CD4-positive, CD25-positive, alpha-beta regulatory T cell (primary cell): ENCODE results near the gene PCDHB12. TPM values are rescaled to one million over a fixed set of nuclear protein-coding genes. Genes with fewer than 3 reads are reported as not detected.
"Not testable (repeated sequence)": the region's sequence is repeated elsewhere in the genome, so short reads cannot be mapped to it uniquely, and the experiment has no call there.

ENCODE experiments used
- ATAC-seq, 2 donors: fragments of 150-1000 bp; cut with Tn5 transposase; one replicate each; pipeline ENCODE4 v1.10.0; 2021; ENCODE audit warnings: low read depth in 2 of 2, moderate number of reproducible peaks in 2 of 2, moderate library complexity in 1 of 2
- DNase-seq, 3 donors: peaks; one replicate each; pipeline versions ENCODE4 v3.0.0 to v3.0.0-alpha.2; 2012 to 2022; ENCODE audit warnings: mixed read lengths in 1 of 3
- H3K27ac ChIP-seq: one replicate; pipeline ENCODE4 v1.7.0; 2013; ENCODE audit warnings: mild to moderate bottlenecking, low read length; ENCODE audit not compliant: insufficient read depth, poor library complexity, severe bottlenecking
- H3K27me3 ChIP-seq: one replicate; pipeline ENCODE4 v1.7.0; 2013; ENCODE audit warnings: low read length; ENCODE audit not compliant: control insufficient read depth, insufficient read depth
- H3K36me3 ChIP-seq: one replicate; pipeline ENCODE4 v1.7.0; 2013; ENCODE audit warnings: mild to moderate bottlenecking, low read length, moderate library complexity; ENCODE audit not compliant: control insufficient read depth, insufficient read depth
- H3K4me1 ChIP-seq: 2 replicates; pipeline ENCODE4 v1.7.0; 2013; ENCODE audit warnings: mild to moderate bottlenecking, low read length; ENCODE audit not compliant: insufficient read depth, control insufficient read depth, poor library complexity, severe bottlenecking
- H3K4me3 ChIP-seq: one replicate; pipeline ENCODE4 v1.7.0; 2013; ENCODE audit warnings: low read depth, mild to moderate bottlenecking, low read length, moderate library complexity
- H3K9me3 ChIP-seq, 2 experiments: 1 replicate in 1 of 2; 2 replicates in 1 of 2; pipeline ENCODE4 v1.7.0; 2013; ENCODE audit warnings: low read length in 2 of 2, mild to moderate bottlenecking in 1 of 2, moderate library complexity in 1 of 2; ENCODE audit not compliant: control insufficient read depth in 2 of 2
- H3K27ac Mint-ChIP-seq, 3 donors: one replicate each; pipeline ENCODE4 v1.8.0; 2020 to 2022; ENCODE audit warnings: mild to moderate bottlenecking in 3 of 3, mixed read lengths in 3 of 3, moderate library complexity in 2 of 3
- H3K27me3 Mint-ChIP-seq: one replicate; pipeline ENCODE4 v1.8.0; 2022; ENCODE audit warnings: mild to moderate bottlenecking, mixed read lengths
- H3K36me3 Mint-ChIP-seq: one replicate; pipeline ENCODE4 v1.8.0; 2020; ENCODE audit warnings: mixed read lengths
- H3K4me1 Mint-ChIP-seq, 4 donors: one replicate each; pipeline ENCODE4 v1.8.0; 2020 to 2022; ENCODE audit warnings: mixed read lengths in 4 of 4, mild to moderate bottlenecking in 1 of 4
- H3K4me3 Mint-ChIP-seq, 4 donors: one replicate each; pipeline ENCODE4 v1.8.0; 2020 to 2022; ENCODE audit warnings: mild to moderate bottlenecking in 4 of 4, mixed read lengths in 4 of 4, moderate library complexity in 3 of 4
- H3K9me3 Mint-ChIP-seq, 7 donors: one replicate each; pipeline ENCODE4 v1.8.0; 2020 to 2022; ENCODE audit warnings: mixed read lengths in 7 of 7, mild to moderate bottlenecking in 3 of 7, moderate library complexity in 2 of 7
- polyA plus RNA-seq, 4 donors: library from polyadenylated mRNA; unstranded; fragments of 300-500 nt; fragmentation: Illumina TruSeq; gene quantifications; one replicate each; pipeline ENCODE4 v1.2.3, GENCODE V29; 2021
- total RNA-seq: library from RNA; stranded (reverse); gene quantifications from one replicate; pipeline ENCODE4 v1.2.3, GENCODE V29; 2022

PCDHB12 gene
- total and polyA plus RNA-seq, 5 donors from 2014 or later, result not detected

DNA sequence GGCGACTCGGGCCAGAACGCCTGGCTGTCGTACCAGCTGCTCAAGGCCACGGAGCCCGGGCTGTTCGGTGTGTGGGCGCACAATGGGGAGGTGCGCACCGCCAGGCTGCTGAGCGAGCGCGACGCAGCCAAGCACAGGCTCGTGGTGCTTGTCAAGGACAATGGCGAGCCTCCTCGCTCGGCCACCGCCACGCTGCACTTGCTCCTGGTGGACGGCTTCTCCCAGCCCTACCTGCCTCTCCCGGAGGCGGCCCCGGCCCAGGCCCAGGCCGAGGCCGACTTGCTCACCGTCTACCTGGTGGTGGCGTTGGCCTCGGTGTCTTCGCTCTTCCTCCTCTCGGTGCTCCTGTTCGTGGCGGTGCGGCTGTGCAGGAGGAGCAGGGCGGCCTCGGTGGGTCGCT is 14.2 kb upstream of the PCDHB12 start:
- DNase-seq, H3K4me1 Mint-ChIP-seq, H3K36me3 ChIP-seq, H3K36me3 Mint-ChIP-seq, H3K4me3 Mint-ChIP-seq, H3K4me3 ChIP-seq, H3K4me1 ChIP-seq, H3K27ac Mint-ChIP-seq, H3K27ac ChIP-seq, ATAC-seq, H3K27me3 Mint-ChIP-seq, H3K27me3 ChIP-seq: not testable (repeated sequence)
- H3K9me3 Mint-ChIP-seq, result peaks cover 0 to 45% (median 20%) of the 10 kb centered on the region in 7 donors
- H3K9me3 ChIP-seq, result peaks cover 11 to 18% of the 10 kb centered on the region in 2 experiments

DNA sequence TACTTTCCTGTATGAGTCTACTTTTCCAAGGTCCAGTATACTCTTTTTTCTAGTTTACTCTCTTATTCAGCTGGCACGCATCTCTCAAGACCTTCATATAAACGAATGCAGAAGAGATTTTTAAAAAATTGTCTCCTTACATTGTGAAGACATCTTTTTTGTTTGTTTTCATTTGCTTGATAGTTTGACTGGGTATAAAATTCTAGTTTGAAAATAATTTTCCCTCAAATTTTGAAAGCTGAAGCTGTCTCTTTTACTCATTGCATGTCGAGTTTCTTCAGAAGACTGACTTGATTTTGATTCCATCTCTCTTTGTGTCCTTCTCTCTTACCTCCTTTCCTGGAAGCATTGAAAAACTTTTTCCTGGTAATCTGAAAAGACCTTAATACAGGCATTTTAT is 12.2 kb upstream of the PCDHB12 start:
- Histone ChIP-seq H3K27me3 (peaks cover 5% of the 10 kb centered on the region), H3K36me3 (no peaks in the 10 kb centered on the region), H3K4me1 (no peaks in the 10 kb centered on the region), H3K4me3 (no peak overlapping the region), H3K9me3 (peaks cover 17 to 25% of the 10 kb centered on the region in 2 experiments), H3K27ac (no peak overlapping the region)
- H3K4me3 Mint-ChIP-seq, result no peak overlapping the region
- H3K9me3 Mint-ChIP-seq, result peaks cover 0 to 50% (median 21%) of the 10 kb centered on the region in 7 donors
- H3K27me3 Mint-ChIP-seq, result peaks cover 14% of the 10 kb centered on the region
- ATAC-seq, result no peak
- peaks cover 5% of the 10 kb centered on the region for H3K36me3 Mint-ChIP-seq
- no peak overlapping the region for H3K27ac Mint-ChIP-seq
- peaks cover 0 to 4% (median 0%) of the 10 kb centered on the region in 4 donors for H3K4me1 Mint-ChIP-seq
- DNase-seq, result no peak

DNA sequence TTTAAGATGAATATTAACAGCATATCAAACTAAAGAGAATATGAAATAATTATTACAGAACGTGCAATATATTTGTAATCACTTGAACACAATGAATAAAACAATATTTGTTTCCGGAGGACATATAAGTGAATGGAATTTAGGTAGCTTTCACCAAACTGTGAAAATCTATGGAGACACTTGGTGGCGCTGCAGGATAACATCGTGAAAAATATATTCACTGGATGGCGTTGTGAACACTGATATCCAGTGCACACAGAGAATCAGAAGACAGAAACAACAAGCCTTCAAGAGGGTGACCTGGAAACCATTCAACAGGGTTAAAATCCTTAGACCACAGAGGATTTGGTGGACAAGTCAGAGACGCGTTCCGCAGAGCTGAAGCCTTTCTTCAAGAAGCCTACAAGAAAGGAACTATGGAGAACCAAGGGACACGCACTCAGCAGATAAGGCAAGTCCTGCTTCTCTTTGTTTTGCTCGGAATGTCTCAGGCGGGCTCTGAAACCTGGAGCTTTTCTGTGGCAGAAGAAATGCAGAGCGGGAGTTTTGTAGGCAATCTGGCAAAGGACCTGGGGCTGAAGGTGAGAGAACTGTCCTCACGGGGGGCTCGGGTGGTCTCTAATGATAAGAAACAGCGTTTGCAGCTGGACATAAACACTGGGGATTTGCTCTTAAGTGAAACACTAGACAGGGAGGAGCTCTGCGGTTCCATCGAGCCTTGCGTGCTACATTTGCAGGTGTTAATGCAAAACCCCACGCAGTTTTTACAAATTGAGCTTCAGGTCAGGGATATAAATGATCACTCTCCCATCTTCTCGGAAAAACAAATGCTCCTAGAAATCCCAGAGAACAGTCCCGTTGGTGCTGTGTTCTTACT is 8.9 kb upstream of the PCDHB12 start, which contains the start of gene PCDHB11:
Gene PCDHB11 (plus strand): TSS at position 269 of the 877 bp plus-strand sequence. CDS start 148 bp downstream, at position 417.
- Histone ChIP-seq H3K27me3 (peaks cover 5% of the 10 kb centered on the region), H3K4me1 (no peaks in the 10 kb centered on the region), H3K4me3 (no peak within 1 kb of the TSS), H3K36me3 (no peaks in the 10 kb centered on the region), H3K27ac (no peak within 1 kb of the TSS), H3K9me3 (peaks cover 17 to 25% of the 10 kb centered on the region in 2 experiments)
- DNase-seq (no peak), ATAC-seq (no peak)
- H3K4me3 Mint-ChIP-seq, result no peak within 1 kb of the TSS
- no peak within 1 kb of the TSS for H3K27ac Mint-ChIP-seq
- no peaks in the 10 kb centered on the region for H3K4me1 Mint-ChIP-seq
- no peaks in the 10 kb centered on the region for H3K36me3 Mint-ChIP-seq
- H3K27me3 Mint-ChIP-seq, result peaks cover 10% of the 10 kb centered on the region
- H3K9me3 Mint-ChIP-seq, result peaks cover 0 to 44% (median 16%) of the 10 kb centered on the region in 7 donors

DNA sequence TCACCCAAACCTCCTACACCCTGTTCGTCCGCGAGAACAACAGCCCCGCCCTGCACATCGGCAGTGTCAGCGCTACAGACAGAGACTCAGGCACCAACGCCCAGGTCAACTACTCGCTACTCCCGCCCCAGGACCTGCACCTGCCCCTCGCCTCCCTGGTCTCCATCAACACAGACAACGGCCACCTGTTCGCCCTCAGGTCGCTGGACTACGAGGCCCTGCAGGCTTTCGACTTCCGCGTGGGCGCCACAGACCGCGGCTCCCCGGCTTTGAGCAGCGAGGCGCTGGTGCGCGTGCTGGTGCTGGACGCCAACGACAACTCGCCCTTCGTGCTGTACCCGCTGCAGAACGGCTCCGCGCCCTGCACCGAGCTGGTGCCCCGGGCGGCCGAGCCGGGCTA is 7.4 kb upstream of the PCDHB12 start:
- H3K27me3 Mint-ChIP-seq, DNase-seq, H3K4me3 ChIP-seq, H3K36me3 Mint-ChIP-seq, H3K4me3 Mint-ChIP-seq, H3K4me1 Mint-ChIP-seq, H3K4me1 ChIP-seq, H3K27me3 ChIP-seq, ATAC-seq, H3K27ac ChIP-seq, H3K27ac Mint-ChIP-seq, H3K36me3 ChIP-seq: not testable (repeated sequence)
- peaks cover 0 to 40% (median 15%) of the 10 kb centered on the region in 7 donors for H3K9me3 Mint-ChIP-seq
- peaks cover 17 to 22% of the 10 kb centered on the region in 2 experiments for H3K9me3 ChIP-seq

DNA sequence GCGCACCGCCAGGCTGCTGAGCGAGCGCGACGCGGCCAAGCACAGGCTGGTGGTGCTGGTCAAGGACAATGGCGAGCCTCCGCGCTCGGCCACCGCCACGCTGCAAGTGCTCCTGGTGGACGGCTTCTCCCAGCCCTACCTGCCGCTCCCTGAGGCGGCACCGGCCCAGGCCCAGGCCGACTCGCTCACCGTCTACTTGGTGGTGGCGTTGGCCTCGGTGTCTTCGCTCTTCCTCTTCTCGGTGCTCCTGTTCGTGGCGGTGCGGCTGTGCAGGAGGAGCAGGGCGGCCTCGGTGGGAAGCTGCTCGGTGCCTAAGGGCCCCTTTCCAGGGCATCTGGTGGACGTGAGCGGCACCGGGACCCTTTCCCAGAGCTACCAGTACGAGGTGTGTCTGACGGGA is 6.9 kb upstream of the PCDHB12 start:
- H3K27me3 Mint-ChIP-seq, result peaks cover 14% of the 10 kb centered on the region
- H3K4me3 Mint-ChIP-seq, H3K27ac Mint-ChIP-seq, H3K4me3 ChIP-seq, DNase-seq, H3K4me1 ChIP-seq, H3K4me1 Mint-ChIP-seq, H3K27ac ChIP-seq, H3K36me3 ChIP-seq, H3K27me3 ChIP-seq, ATAC-seq, H3K36me3 Mint-ChIP-seq: not testable (repeated sequence)
- H3K9me3 Mint-ChIP-seq, result peaks cover 0 to 34% (median 10%) of the 10 kb centered on the region in 7 donors
- H3K9me3 ChIP-seq, result peaks cover 13 to 17% of the 10 kb centered on the region in 2 experiments

DNA sequence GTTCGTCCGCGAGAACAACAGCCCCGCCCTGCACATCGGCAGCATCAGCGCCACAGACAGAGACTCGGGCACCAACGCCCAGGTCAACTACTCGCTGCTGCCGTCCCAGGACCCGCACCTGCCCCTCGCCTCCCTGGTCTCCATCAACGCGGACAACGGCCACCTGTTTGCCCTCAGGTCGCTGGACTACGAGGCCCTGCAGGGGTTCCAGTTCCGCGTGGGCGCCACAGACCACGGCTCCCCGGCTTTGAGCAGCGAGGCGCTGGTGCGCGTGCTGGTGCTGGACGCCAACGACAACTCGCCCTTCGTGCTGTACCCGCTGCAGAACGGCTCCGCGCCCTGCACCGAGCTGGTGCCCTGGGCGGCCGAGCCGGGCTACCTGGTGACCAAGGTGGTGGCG is 1.8 kb downstream of the PCDHB12 start:
- DNase-seq, H3K4me3 Mint-ChIP-seq, H3K36me3 ChIP-seq, H3K27ac ChIP-seq, H3K4me1 Mint-ChIP-seq, H3K27ac Mint-ChIP-seq, H3K9me3 ChIP-seq, H3K36me3 Mint-ChIP-seq, H3K4me3 ChIP-seq, H3K4me1 ChIP-seq, ATAC-seq: not testable (repeated sequence)
- peaks cover 15% of the 10 kb centered on the region for H3K27me3 ChIP-seq
- Mint-ChIP-seq H3K9me3 (peaks cover 0 to 16% (median 4%) of the 10 kb centered on the region in 7 donors), H3K27me3 (peaks cover 26% of the 10 kb centered on the region)

DNA sequence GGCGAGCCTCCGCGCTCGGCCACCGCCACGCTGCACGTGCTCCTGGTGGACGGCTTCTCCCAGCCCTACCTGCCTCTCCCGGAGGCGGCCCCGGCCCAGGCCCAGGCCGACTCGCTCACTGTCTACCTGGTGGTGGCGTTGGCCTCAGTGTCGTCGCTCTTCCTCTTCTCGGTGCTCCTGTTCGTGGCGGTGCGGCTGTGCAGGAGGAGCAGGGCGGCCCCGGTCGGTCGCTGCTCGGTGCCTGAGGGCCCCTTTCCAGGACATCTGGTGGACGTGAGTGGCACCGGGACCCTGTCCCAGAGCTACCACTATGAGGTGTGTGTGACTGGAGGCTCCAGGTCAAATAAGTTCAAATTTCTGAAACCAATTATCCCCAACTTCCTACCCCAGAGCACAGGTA is 2.3 kb downstream of the PCDHB12 start:
- peaks cover 15% of the 10 kb centered on the region for H3K27me3 ChIP-seq
- H3K4me1 Mint-ChIP-seq, H3K27ac Mint-ChIP-seq, H3K9me3 ChIP-seq, ATAC-seq, H3K4me3 ChIP-seq, H3K4me1 ChIP-seq, H3K27ac ChIP-seq, H3K36me3 ChIP-seq, H3K36me3 Mint-ChIP-seq, H3K4me3 Mint-ChIP-seq, DNase-seq: not testable (repeated sequence)
- H3K9me3 Mint-ChIP-seq, result peaks cover 0 to 17% (median 4%) of the 10 kb centered on the region in 7 donors
- peaks cover 27% of the 10 kb centered on the region for H3K27me3 Mint-ChIP-seq
